Hepatocyte (in vitro differentiated cells): ENCODE results near the gene CYP11A1.

Experiments
- CTCF ChIP-seq: fragments of 200-600 bp; sonication (generic); IDR thresholded peaks from 2 replicates; pipeline ENCODE4 v1.5.1; 2016; ENCODE audit warnings: antibody characterized with exemption, mild to moderate bottlenecking; ENCODE audit not compliant: poor library complexity
- EZH2 ChIP-seq: fragments of 200-600 bp; sonication (generic); IDR thresholded peaks from 2 replicates; pipeline ENCODE4 v1.6.1; 2016; ENCODE audit warnings: antibody characterized with exemption, mild to moderate bottlenecking, borderline replicate concordance
- EZH2phosphoT487 ChIP-seq: fragments of 200-600 bp; sonication (generic); IDR thresholded peaks from one replicate; pipeline ENCODE4 v1.6.1; 2018; ENCODE audit warnings: antibody characterized with exemption, mild to moderate bottlenecking, low read depth, moderate library complexity; ENCODE audit not compliant: unreplicated experiment, severe bottlenecking

DNA sequence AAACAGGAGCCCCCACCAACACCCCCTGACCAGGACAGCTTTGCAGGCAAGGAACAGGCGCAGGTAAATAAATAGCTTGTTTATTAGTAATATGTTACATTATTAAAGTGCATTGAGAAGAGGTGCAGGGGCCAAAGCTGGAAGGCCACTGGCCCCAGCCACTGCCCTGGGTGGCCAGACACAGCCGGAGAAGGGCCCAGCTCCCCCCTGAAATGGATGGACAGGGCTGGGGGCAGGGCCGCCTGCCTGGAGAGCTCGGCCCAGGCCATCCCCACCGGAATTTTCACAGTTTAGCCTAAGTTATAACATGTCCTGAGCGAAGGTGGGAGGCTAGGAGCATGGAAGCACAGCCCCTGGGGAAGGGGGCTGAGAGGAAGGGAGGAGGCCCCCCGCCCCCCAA is 41.8 kb upstream of the CYP11A1 start:
- no peak for TF ChIP-seq CTCF
- TF ChIP-seq EZH2phosphoT487 = no peak
- TF ChIP-seq EZH2 = no peak
